MCF 10A (cell line): Measurements from ENCODE around the gene ROR1. TPM values are rescaled to one million over a fixed set of nuclear protein-coding genes. Genes with fewer than 3 reads are reported as not detected.
A peak's percentile ranks its signal among the peaks of the same experiment; 100 is the strongest.

Experiments used
- BruUV-seq: library from RNA; stranded (reverse); fragments of 400-500 nt; replicated peaks from 2 replicates; lab custom pipeline; 2021; lab: Mats Ljungman, UMichigan
- CTCF ChIA-PET: fragments of 300-600 bp; sonication (Branson Sonifier 250); formaldehyde crosslinking; extraction: SDS; loops from one replicate; lab custom pipeline; 2021; ENCODE audit warnings: antibody characterized with exemption, inconsistent platforms; lab: Yijun Ruan, JAX
- POLR2A ChIA-PET: fragments of 300-600, 350-650 bp; sonication (Branson Sonifier 250); formaldehyde crosslinking; extraction: SDS; loops from one replicate; lab custom pipeline; 2020; ENCODE audit warnings: antibody characterized with exemption, inconsistent platforms; lab: Yijun Ruan, JAX
- DNase-seq: peaks from one replicate; pipeline ENCODE4 v3.0.0-alpha.2; 2018; ENCODE audit not compliant: unreplicated experiment
- H3K27ac Mint-ChIP-seq: one replicate; pipeline ENCODE4 v1.8.0; 2022; ENCODE audit warnings: mild to moderate bottlenecking, low read depth, mixed read lengths; ENCODE audit not compliant: unreplicated experiment
- H3K27me3 Mint-ChIP-seq: one replicate; pipeline ENCODE4 v1.8.0; 2022; ENCODE audit warnings: mixed read lengths; ENCODE audit not compliant: insufficient read depth, unreplicated experiment
- H3K36me3 Mint-ChIP-seq: one replicate; pipeline ENCODE4 v1.8.0; 2022; ENCODE audit warnings: mild to moderate bottlenecking, moderate library complexity, mixed read lengths; ENCODE audit not compliant: insufficient read depth, unreplicated experiment
- H3K4me1 Mint-ChIP-seq: one replicate; pipeline ENCODE4 v1.8.0; 2022; ENCODE audit warnings: mixed read lengths; ENCODE audit not compliant: insufficient read depth, unreplicated experiment
- H3K4me3 Mint-ChIP-seq: one replicate; pipeline ENCODE4 v1.8.0; 2022; ENCODE audit warnings: mild to moderate bottlenecking, moderate library complexity, mixed read lengths; ENCODE audit not compliant: unreplicated experiment
- H3K9me3 Mint-ChIP-seq: one replicate; pipeline ENCODE4 v1.8.0; 2022; ENCODE audit warnings: mixed read lengths; ENCODE audit not compliant: unreplicated experiment
- CTCF ChIP-seq: fragments of 200-600 bp; IDR thresholded peaks from one replicate; pipeline ENCODE4 v1.8.0; 2022; ENCODE audit warnings: antibody characterized with exemption, mild to moderate bottlenecking; ENCODE audit not compliant: unreplicated experiment
- intact Hi-C: fragments of 100-400 bp; cut with micrococcal nuclease; formaldehyde crosslinking; loops from 2 replicates; pipeline ENCODE4 v1.14.1; 2022
- total RNA-seq: library from RNA; stranded (reverse); gene quantifications from 2 replicates; pipeline ENCODE4 v1.2.3, GENCODE V29; 2022

The ROR1 gene
- total RNA-seq, 1 experiment from 2014 or later, result 4.6 TPM

GRCh38 chr1:64167176-64167575 is 393.4 kb downstream of the ROR1 start:
- no peak overlapping the region for H3K4me3 Mint-ChIP-seq
- H3K27ac Mint-ChIP-seq, result no peak overlapping the region
- intact Hi-C loops, result no loop called here
- H3K27me3 Mint-ChIP-seq, result no peaks in the 10 kb centered on the region
- H3K9me3 Mint-ChIP-seq, result no peaks in the 10 kb centered on the region
- ChIA-PET CTCF (interaction anchor here (1.1 to 1.9 kb wide), 5 partner anchors 8 to 493 kb away, joined by 3 to 6 read pairs (median 4); no protein-coding TSS in a partner anchor), POLR2A (interaction anchor here (1.8 kb wide), 1 partner anchor 15 kb away, joined by 5 read pairs; no protein-coding TSS in a partner anchor)
- BruUV-seq, result no TSS peak
- DNase-seq, result no peak
- no peak for TF ChIP-seq CTCF
- H3K4me1 Mint-ChIP-seq, result peaks cover 14% of the 10 kb centered on the region
- peaks cover 6% of the 10 kb centered on the region for H3K36me3 Mint-ChIP-seq

- ChIA-PET POLR2A (interaction anchor here (0.8 to 1.5 kb wide), 2 partner anchors 128 to 270 kb away, joined by 4 read pairs; no protein-coding TSS in a partner anchor), CTCF (interaction anchor here (0.6 to 1.0 kb wide), 2 partner anchors 479 to 741 kb away, joined by 3 to 7 read pairs; no protein-coding TSS in a partner anchor)
- Mint-ChIP-seq H3K27me3 (no peaks in the 10 kb centered on the region), H3K27ac (no peak overlapping the region), H3K4me3 (no peak overlapping the region), H3K4me1 (peaks cover 21% of the 10 kb centered on the region), H3K36me3 (peaks cover 6% of the 10 kb centered on the region), H3K9me3 (no peaks in the 10 kb centered on the region)
- no TSS peak for BruUV-seq
- no peak for TF ChIP-seq CTCF
- no peak for DNase-seq
- intact Hi-C loops, result no loop called here
These were observed 397.4 kb downstream of the ROR1 start for GRCh38 chr1:64171246-64171645.

- intact Hi-C loops, result no loop called here
- no peak overlapping the region for H3K4me3 Mint-ChIP-seq
- no peaks in the 10 kb centered on the region for H3K9me3 Mint-ChIP-seq
- ChIA-PET CTCF (interaction anchor here (0.6 to 1.0 kb wide), 2 partner anchors 480 to 741 kb away, joined by 3 to 7 read pairs; no protein-coding TSS in a partner anchor), POLR2A (interaction anchor here (0.8 to 1.5 kb wide), 2 partner anchors 129 to 270 kb away, joined by 4 read pairs; no protein-coding TSS in a partner anchor)
- H3K4me1 Mint-ChIP-seq, result peaks cover 21% of the 10 kb centered on the region
- no peaks in the 10 kb centered on the region for H3K27me3 Mint-ChIP-seq
- no TSS peak for BruUV-seq
- DNase-seq, result peak; percentile 44
- peak overlapping the region; percentile 46 for H3K27ac Mint-ChIP-seq
- peaks cover 6% of the 10 kb centered on the region for H3K36me3 Mint-ChIP-seq
- TF ChIP-seq CTCF, result no peak
These were observed 398.0 kb downstream of the ROR1 start for GRCh38 chr1:64171797-64172281.

GRCh38 chr1:64172458-64172983 is 398.7 kb downstream of the ROR1 start:
- ChIA-PET POLR2A (interaction anchor here (1.0 kb wide), 1 partner anchor 11 kb away, joined by 3 read pairs; no protein-coding TSS in a partner anchor), CTCF (no interaction called here)
- Mint-ChIP-seq H3K4me3 (no peak overlapping the region), H3K27me3 (no peaks in the 10 kb centered on the region), H3K36me3 (peaks cover 12% of the 10 kb centered on the region), H3K9me3 (no peaks in the 10 kb centered on the region), H3K4me1 (peaks cover 21% of the 10 kb centered on the region), H3K27ac (peak overlapping the region; percentile 46)
- TF ChIP-seq CTCF, result no peak
- no peak for DNase-seq
- no TSS peak for BruUV-seq
- intact Hi-C loops, result no loop called here
